H1 (cell line): ENCODE data around the gene SULT6B1. TPM values are rescaled to one million over a fixed set of nuclear protein-coding genes. Genes with fewer than 3 reads are reported as not detected.
A peak's percentile ranks its signal among the peaks of the same experiment; 100 is the strongest.
"Not testable (repeated sequence)": the region's sequence is repeated elsewhere in the genome, so short reads cannot be mapped to it uniquely, and the experiment has no call there.

Experiments used
- CTCF ChIA-PET: fragments of 300-600 bp; sonication (Branson Sonifier 250); formaldehyde crosslinking; loops from one replicate; lab custom pipeline; 2021; ENCODE audit not compliant: partially characterized antibody; lab: Charles Lee
- POLR2A ChIA-PET: fragments of 300-600 bp; sonication (Branson Sonifier 250); formaldehyde crosslinking; loops from one replicate; lab custom pipeline; 2021; ENCODE audit warnings: inconsistent platforms; ENCODE audit not compliant: partially characterized antibody; lab: Charles Lee
- DNase-seq, 2 experiments: peaks; one replicate each; pipeline versions ENCODE4 v3.0.0 to v3.0.0-alpha.2; 2010 to 2022; ENCODE audit warnings: low spot score in 2 of 2, low read depth in 1 of 2, mixed read lengths in 1 of 2
- FAIRE-seq: peaks from 2 replicates; lab custom pipeline; 2011; peaks lifted over from hg19 to GRCh38; lab: Jason Lieb, UNC
- H2AFZ ChIP-seq: 2 replicates; pipeline ENCODE4 v1.8.1; 2012; ENCODE audit warnings: low read length, inconsistent platforms
- H2AK5ac ChIP-seq: 2 replicates; pipeline ENCODE4 v1.6.1; 2013; ENCODE audit warnings: low read depth, low read length
- H2BK120ac ChIP-seq: replicated peaks from 2 replicates; pipeline ENCODE3; 2013; ENCODE audit warnings: low read depth, low read length, inconsistent platforms
- H2BK12ac ChIP-seq: 2 replicates; pipeline ENCODE4 v1.6.1; 2013; ENCODE audit warnings: low read depth, low read length
- H2BK15ac ChIP-seq: 2 replicates; pipeline ENCODE4 v1.6.1; 2013; ENCODE audit warnings: low read length
- H2BK20ac ChIP-seq: 2 replicates; pipeline ENCODE4 v1.6.1; 2013; ENCODE audit warnings: low read length
- H2BK5ac ChIP-seq: 2 replicates; pipeline ENCODE4 v1.6.1; 2013; ENCODE audit warnings: low read depth, low read length
- H3K14ac ChIP-seq: 2 replicates; pipeline ENCODE4 v1.6.1; 2013; ENCODE audit warnings: inconsistent platforms; ENCODE audit not compliant: insufficient read length
- H3K18ac ChIP-seq: 2 replicates; pipeline ENCODE4 v1.6.1; 2013; ENCODE audit warnings: low read length; ENCODE audit errors: extremely low read depth
- H3K23ac ChIP-seq: 2 replicates; pipeline ENCODE4 v1.6.1; 2013; ENCODE audit warnings: inconsistent platforms; ENCODE audit not compliant: insufficient read length
- H3K23me2 ChIP-seq: 2 replicates; pipeline ENCODE4 v1.6.1; 2013; ENCODE audit warnings: low read depth, low read length
- H3K27ac ChIP-seq: 2 replicates; pipeline ENCODE4 v1.6.1; 2011; ENCODE audit warnings: low read depth, low read length, inconsistent platforms
- H3K27me3 ChIP-seq, 4 experiments: replicated peaks in 1 of 4; 1 replicate in 1 of 4; 2 replicates in 3 of 4; pipeline versions ENCODE4 v1.6.1 to v1.8.1; 2011 to 2013; ENCODE audit warnings: low read length in 3 of 4, mild to moderate bottlenecking in 3 of 4, inconsistent platforms in 2 of 4, mixed read lengths in 2 of 4, moderate library complexity in 1 of 4; ENCODE audit not compliant: control insufficient read depth in 3 of 4, insufficient read depth in 3 of 4; ENCODE audit errors: extremely low read depth in 1 of 4
- H3K36me3 ChIP-seq, 4 experiments: 2 replicates each; pipeline versions ENCODE4 v1.6.1 to v1.8.1; 2011 to 2013; ENCODE audit warnings: mild to moderate bottlenecking in 4 of 4, low read length in 3 of 4, moderate library complexity in 2 of 4, control low read depth in 1 of 4, inconsistent platforms in 1 of 4; ENCODE audit not compliant: insufficient read depth in 4 of 4, control insufficient read depth in 2 of 4
- H3K4ac ChIP-seq: replicated peaks from 2 replicates; pipeline ENCODE3; 2013; ENCODE audit warnings: low read length, low read depth, mixed read lengths, inconsistent platforms; ENCODE audit not compliant: insufficient read length
- H3K4me1 ChIP-seq, 4 experiments: replicated peaks in 1 of 4; 1 replicate in 1 of 4; 2 replicates in 3 of 4; pipeline versions ENCODE4 v1.6.1 to v1.8.1; 2011 to 2013; ENCODE audit warnings: low read length in 3 of 4, inconsistent platforms in 2 of 4, mixed read lengths in 1 of 4; ENCODE audit not compliant: insufficient read depth in 4 of 4, control insufficient read depth in 3 of 4
- H3K4me2 ChIP-seq, 2 experiments: 2 replicates each; pipeline versions ENCODE4 v1.6.1 to v1.8.1; 2011 to 2013; ENCODE audit warnings: low read depth in 2 of 2, low read length in 2 of 2, control low read depth in 1 of 2, inconsistent platforms in 1 of 2, mild to moderate bottlenecking in 1 of 2; ENCODE audit not compliant: insufficient read depth in 1 of 2
- H3K4me3 ChIP-seq, 4 experiments: fragments of 200-600, 300-600 bp in 1 of 4; sonication (generic), shearing (Covaris generic), sonication (Bioruptor Twin) in 1 of 4; 2 replicates each; pipeline versions ENCODE4 v1.5.1 to v1.8.1; 2011 to 2016; ENCODE audit warnings: low read length in 4 of 4, low read depth in 3 of 4, control low read depth in 2 of 4, inconsistent platforms in 2 of 4, mild to moderate bottlenecking in 2 of 4, mixed read lengths in 1 of 4, moderate library complexity in 1 of 4; ENCODE audit not compliant: insufficient read depth in 2 of 4; ENCODE audit errors: extremely low read depth in 1 of 4
- H3K56ac ChIP-seq: replicated peaks from 2 replicates; pipeline ENCODE3; 2013; ENCODE audit warnings: low read depth, mild to moderate bottlenecking, mixed read lengths, low read length, inconsistent platforms; ENCODE audit not compliant: insufficient read length
- H3K79me1 ChIP-seq: 2 replicates; pipeline ENCODE4 v1.6.1; 2013; ENCODE audit warnings: low read depth, low read length, control low read depth
- H3K79me2 ChIP-seq, 2 experiments: 2 replicates each; pipeline versions ENCODE4 v1.6.1 to v1.8.1; 2012 to 2013; ENCODE audit warnings: low read length in 2 of 2, mild to moderate bottlenecking in 2 of 2, inconsistent platforms in 1 of 2; ENCODE audit not compliant: insufficient read depth in 2 of 2, control insufficient read depth in 1 of 2
- H3K9ac ChIP-seq, 4 experiments: replicated peaks in 1 of 4; 1 replicate in 1 of 4; 2 replicates in 3 of 4; pipeline versions ENCODE4 v1.6.1 to v1.8.1; 2011 to 2013; ENCODE audit warnings: low read depth in 3 of 4, low read length in 3 of 4, control low read depth in 2 of 4, mild to moderate bottlenecking in 2 of 4, moderate library complexity in 2 of 4, inconsistent platforms in 1 of 4; ENCODE audit errors: extremely low read depth in 1 of 4
- H3K9me3 ChIP-seq, 2 experiments: 2 replicates each; pipeline versions ENCODE4 v1.6.1 to v1.8.1; 2012 to 2013; ENCODE audit warnings: mild to moderate bottlenecking in 2 of 2, moderate library complexity in 2 of 2, control low read depth in 1 of 2, inconsistent platforms in 1 of 2, low read depth in 1 of 2, low read length in 1 of 2, mixed read lengths in 1 of 2; ENCODE audit not compliant: insufficient read depth in 2 of 2
- H4K20me1 ChIP-seq, 2 experiments: replicated peaks in 1 of 2; 2 replicates each; pipeline versions ENCODE3 to v1.8.1; 2011 to 2013; ENCODE audit warnings: inconsistent platforms in 2 of 2, low read length in 2 of 2, mild to moderate bottlenecking in 1 of 2; ENCODE audit not compliant: insufficient read depth in 2 of 2, control insufficient read depth in 1 of 2
- H4K5ac ChIP-seq: 2 replicates; pipeline ENCODE4 v1.6.1; 2013; ENCODE audit warnings: low read length, low read depth, mixed read lengths, inconsistent platforms; ENCODE audit not compliant: insufficient read length
- H4K8ac ChIP-seq: 2 replicates; pipeline ENCODE4 v1.8.0; 2013; ENCODE audit warnings: mild to moderate bottlenecking, moderate library complexity, low read length, inconsistent platforms; ENCODE audit not compliant: insufficient read depth; ENCODE audit errors: extremely low read depth
- H4K91ac ChIP-seq: replicated peaks from 2 replicates; pipeline ENCODE3; 2013; ENCODE audit warnings: low read length, mixed read lengths, inconsistent platforms; ENCODE audit not compliant: insufficient read length
- WGBS, 2 experiments: shearing (Covaris generic) in 1 of 2; methylation state at CpG; one replicate each; pipeline versions ENCODE4 v1.1.6 to v1.1.7; 2013 to 2015; ENCODE audit warnings: low lambda C conversion rate in 2 of 2, mixed read lengths in 2 of 2, inconsistent platforms in 1 of 2, low coverage in 1 of 2, missing lambda C conversion rate in 1 of 2; ENCODE audit not compliant: insufficient replicate concordance in 2 of 2, insufficient coverage in 1 of 2, insufficient read length in 1 of 2; ENCODE audit errors: extremely low coverage in 1 of 2, missing lambda C conversion rate in 1 of 2; 5-methylcytosine and 5-hydroxymethylcytosine counted together
- polyA plus RNA-seq, 7 experiments: library from polyadenylated mRNA; depleted of rRNA in 3 of 7; stranded (reverse) in 5 of 7; unstranded in 2 of 7; fragments of >200 nt in 5 of 7; fragments of 200-250 nt in 2 of 7; gene quantifications; 1 replicate in 5 of 7; 2 replicates in 1 of 7; 4 replicates in 1 of 7; pipeline versions ENCODE4 v1.2.1 to v1.2.3, GENCODE V29; 2011 to 2013; ENCODE audit warnings: missing spikeins in 2 of 7, mixed read lengths in 2 of 7
- total RNA-seq: library from RNA; stranded (reverse); fragmentation: NEBNext Ultra II Directional; extraction: Animal tissue kit (Norgen Biotek cat#: 25700); gene quantifications from 2 replicates; pipeline ENCODE4 v1.2.1, GENCODE V29; 2021

Gene SULT6B1
- total and polyA plus RNA-seq, 2 of the 8 experiments (the other 6 are each of a cell fraction or from before 2014, with no cell fraction given) = not detected

GRCh38 chr2:37225129-37225528 is 36.7 kb upstream of the SULT6B1 start:
- H2BK120ac ChIP-seq, H3K79me1 ChIP-seq, H2BK20ac ChIP-seq, H2AFZ ChIP-seq, H3K27me3 ChIP-seq, H3K14ac ChIP-seq, H3K9me3 ChIP-seq, H2BK15ac ChIP-seq, H2AK5ac ChIP-seq, H4K8ac ChIP-seq, DNase-seq, FAIRE-seq, H3K23ac ChIP-seq, H3K56ac ChIP-seq, H4K20me1 ChIP-seq, H3K23me2 ChIP-seq, CTCF ChIA-PET, H2BK5ac ChIP-seq, H4K91ac ChIP-seq, POLR2A ChIA-PET: not testable (repeated sequence)
- Histone ChIP-seq H3K4me2 (peak overlapping the region; percentile 50 to 59), H3K27ac (peak overlapping the region; percentile 78), H3K9ac (peak overlapping the region in 1 of 4 experiments; percentile 12; a peak in 1 of 7 replicates), H3K79me2 (peaks cover 32 to 89% of the 10 kb centered on the region in 2 experiments), H3K36me3 (peaks cover 21 to 81% (median 55%) of the 10 kb centered on the region in 4 experiments), H3K18ac (peak overlapping the region; percentile 97; the same call in 1 of the 2 replicates), H2BK12ac (peak overlapping the region; percentile 46; the same call in 1 of the 2 replicates), H3K4me1 (peaks cover 4 to 15% (median 9%) of the 10 kb centered on the region in 4 experiments), H3K4me3 (peak overlapping the region in 2 of 4 experiments; percentile 31 to 44; a peak in 3 of 8 replicates), H4K5ac (peak overlapping the region; percentile 78), H3K4ac (peak overlapping the region; percentile 87)
- no CpG with 5 or more reads among the region's 2 CpGs for WGBS, 2 experiments
